Stimulated activated CD8-positive, alpha-beta memory T cell treated with anti-CD3 and anti-CD28 coated beads, Interleukin-2, amount 100 ng/mL, for 48 hours (primary cell): ENCODE results near the gene TMED8.
"Not testable (repeated sequence)": the region's sequence is repeated elsewhere in the genome, so short reads cannot be mapped to it uniquely, and the experiment has no call there.

Source experiments
- DNase-seq, 2 donors: peaks; one replicate each; pipeline ENCODE4 v3.0.0-alpha.2; 2020; ENCODE audit warnings: low read depth in 2 of 2

The TMED8 gene

GRCh38 chr14:77376771-77377501, at the start of gene TMED8, which contains the start of gene SAMD15:
Gene TMED8 (minus strand): TSS chr14:77377094. CDS start chr14:77377053, 41 bp downstream.
Gene SAMD15 (plus strand): TSS chr14:77377379. CDS start chr14:77377419, 40 bp downstream.
- DNase-seq: peak; percentile 79 to 81

GRCh38 chr14:77426396-77426795, 49.5 kb upstream of the TMED8 start:
- DNase-seq: no peak

GRCh38 chr14:77424862-77425261, 48.0 kb upstream of the TMED8 start:
- no peak for DNase-seq

GRCh38 chr14:77423423-77423822, 46.5 kb upstream of the TMED8 start, which contains the start of gene NOXRED1:
Gene NOXRED1 (minus strand): TSS chr14:77423523. CDS start chr14:77422889, 634 bp downstream.
- DNase-seq: no peak

- no peak for DNase-seq
Measured at GRCh38 chr14:77421201-77421600, 44.3 kb upstream of the TMED8 start.

- DNase-seq: no peak
Measured at GRCh38 chr14:77416836-77417235, 39.9 kb upstream of the TMED8 start.

- not testable (repeated sequence) for DNase-seq
Measured at GRCh38 chr14:77416098-77416497, 39.2 kb upstream of the TMED8 start.

GRCh38 chr14:77415403-77416030, 38.6 kb upstream of the TMED8 start:
- not testable (repeated sequence) for DNase-seq

GRCh38 chr14:77409131-77409533, 32.2 kb upstream of the TMED8 start:
- no peak for DNase-seq

- DNase-seq: no peak
Measured at GRCh38 chr14:77407158-77407557, 30.3 kb upstream of the TMED8 start.

- no peak for DNase-seq
Measured at GRCh38 chr14:77406718-77407117, 29.8 kb upstream of the TMED8 start.

GRCh38 chr14:77406086-77406485, 29.2 kb upstream of the TMED8 start:
- no peak for DNase-seq

GRCh38 chr14:77403768-77404167, 26.9 kb upstream of the TMED8 start:
- no peak for DNase-seq

GRCh38 chr14:77400216-77400615, 23.3 kb upstream of the TMED8 start:
- no peak for DNase-seq

GRCh38 chr14:77390188-77390587, 13.3 kb upstream of the TMED8 start:
- DNase-seq: no peak

GRCh38 chr14:77378701-77379100, 1.8 kb upstream of the TMED8 start:
- no peak for DNase-seq

- DNase-seq: no peak
Measured at GRCh38 chr14:77377502-77377844, 579 bp upstream of the TMED8 start.

- DNase-seq: peak; percentile 9 to 23
Measured at GRCh38 chr14:77375973-77376770, 722 bp downstream of the TMED8 start.

GRCh38 chr14:77375164-77375950, 1.5 kb downstream of the TMED8 start:
- DNase-seq: no peak

- no peak for DNase-seq
Measured at GRCh38 chr14:77372304-77372841, 4.5 kb downstream of the TMED8 start.

- no peak for DNase-seq
Measured at GRCh38 chr14:77369285-77369684, 7.6 kb downstream of the TMED8 start.
